Mesendoderm (in vitro differentiated cells): ENCODE measurements around the gene OXNAD1.

Source experiments
- DNase-seq: peaks from one replicate; pipeline ENCODE4 v3.0.0; 2013
- H2AK5ac ChIP-seq: 2 replicates; pipeline ENCODE4 v1.6.1; 2013; ENCODE audit warnings: low read length, inconsistent platforms
- H2BK120ac ChIP-seq: 2 replicates; pipeline ENCODE4 v1.6.1; 2013; ENCODE audit warnings: low read depth, mild to moderate bottlenecking, low read length, moderate library complexity, mixed read lengths
- H2BK15ac ChIP-seq: replicated peaks from 2 replicates; pipeline ENCODE4 v1.6.1; 2013; ENCODE audit warnings: low read depth, mild to moderate bottlenecking, moderate library complexity
- H2BK5ac ChIP-seq: 2 replicates; pipeline ENCODE4 v1.6.1; 2013; ENCODE audit warnings: low read length, inconsistent platforms
- H3K18ac ChIP-seq: 2 replicates; pipeline ENCODE4 v1.6.1; 2013; ENCODE audit warnings: mild to moderate bottlenecking, low read length, mixed read lengths
- H3K23ac ChIP-seq: one replicate; pipeline ENCODE4 v1.6.1; 2013; ENCODE audit warnings: low read length
- H3K27ac ChIP-seq: 2 replicates; pipeline ENCODE4 v1.5.1; 2013; ENCODE audit warnings: low read depth, mild to moderate bottlenecking, inconsistent platforms, low read length, moderate library complexity
- H3K27me3 ChIP-seq: 2 replicates; pipeline ENCODE4 v1.6.1; 2013; ENCODE audit warnings: low read length, control low read depth, mild to moderate bottlenecking, inconsistent platforms; ENCODE audit not compliant: insufficient read depth, poor library complexity
- H3K36me3 ChIP-seq: 2 replicates; pipeline ENCODE4 v1.6.1; 2013; ENCODE audit warnings: low read length, inconsistent platforms; ENCODE audit not compliant: control insufficient read depth, insufficient read depth
- H3K4ac ChIP-seq: one replicate; pipeline ENCODE4 v1.6.1; 2013; ENCODE audit warnings: low read depth, mild to moderate bottlenecking, low read length, moderate library complexity
- H3K4me1 ChIP-seq: 2 replicates; pipeline ENCODE4 v1.6.1; 2013; ENCODE audit warnings: low read depth, low read length, inconsistent platforms; ENCODE audit not compliant: control insufficient read depth
- H3K4me2 ChIP-seq: 2 replicates; pipeline ENCODE4 v1.6.1; 2013; ENCODE audit warnings: low read length
- H3K4me3 ChIP-seq: 2 replicates; pipeline ENCODE4 v1.5.1; 2013; ENCODE audit warnings: mild to moderate bottlenecking, low read length
- H3K56ac ChIP-seq: one replicate; pipeline ENCODE4 v1.6.1; 2013; ENCODE audit warnings: low read length
- H3K79me1 ChIP-seq: 2 replicates; pipeline ENCODE4 v1.6.1; 2013; ENCODE audit warnings: low read length, inconsistent platforms
- H3K79me2 ChIP-seq: 2 replicates; pipeline ENCODE4 v1.6.1; 2013; ENCODE audit warnings: mild to moderate bottlenecking, low read length; ENCODE audit not compliant: control insufficient read depth, insufficient read depth
- H3K9ac ChIP-seq: 2 replicates; pipeline ENCODE4 v1.6.1; 2013; ENCODE audit warnings: low read length, inconsistent platforms
- H4K5ac ChIP-seq: one replicate; pipeline ENCODE4 v1.6.1; 2013; ENCODE audit warnings: low read length
- H4K8ac ChIP-seq: one replicate; pipeline ENCODE4 v1.6.1; 2013; ENCODE audit warnings: low read depth, mild to moderate bottlenecking, control low read depth, low read length, moderate library complexity
- WGBS: extraction: QIAGEN DNeasy Blood & Tissue Kit; methylation state at CpG from one replicate; pipeline ENCODE4 v1.1.7; 2013; ENCODE audit warnings: low lambda C conversion rate, missing lambda C conversion rate; ENCODE audit not compliant: insufficient coverage; ENCODE audit errors: extremely low coverage; 5-methylcytosine and 5-hydroxymethylcytosine counted together

OXNAD1 gene

GRCh38 chr3:16289144-16289889 lies 24.3 kb downstream of the OXNAD1 start:
- H3K56ac ChIP-seq: no peak overlapping the region
- no peak overlapping the region for H3K23ac ChIP-seq
- DNase-seq: peak; percentile 47
- no peak overlapping the region for H3K9ac ChIP-seq
- no peak overlapping the region for H4K5ac ChIP-seq
- WGBS: no CpG with 5 or more reads among the region's 2 CpGs
- H3K27ac ChIP-seq: no peak overlapping the region
- no peaks in the 10 kb centered on the region for H3K79me2 ChIP-seq
- no peak overlapping the region for H2BK120ac ChIP-seq
- no peaks in the 10 kb centered on the region for H3K4me1 ChIP-seq
- H2AK5ac ChIP-seq: no peak overlapping the region
- H3K4ac ChIP-seq: no peak overlapping the region
- no peak overlapping the region for H4K8ac ChIP-seq
- H3K18ac ChIP-seq: no peak overlapping the region
- H3K4me3 ChIP-seq: no peak overlapping the region
- H2BK15ac ChIP-seq: no peak overlapping the region
- no peaks in the 10 kb centered on the region for H3K36me3 ChIP-seq
- no peak overlapping the region for H2BK5ac ChIP-seq
- no peaks in the 10 kb centered on the region for H3K79me1 ChIP-seq
- H3K27me3 ChIP-seq: no peaks in the 10 kb centered on the region
- H3K4me2 ChIP-seq: no peak overlapping the region

GRCh38 chr3:16290007-16290826 lies 25.2 kb downstream of the OXNAD1 start:
- Histone ChIP-seq H2BK15ac (no peak overlapping the region), H2BK5ac (no peak overlapping the region), H3K23ac (no peak overlapping the region), H4K8ac (no peak overlapping the region), H3K4me2 (no peak overlapping the region), H3K79me2 (no peaks in the 10 kb centered on the region), H3K36me3 (no peaks in the 10 kb centered on the region), H3K9ac (no peak overlapping the region), H3K27ac (no peak overlapping the region), H3K4me1 (no peaks in the 10 kb centered on the region), H3K56ac (no peak overlapping the region), H2BK120ac (no peak overlapping the region), H3K18ac (no peak overlapping the region), H4K5ac (no peak overlapping the region), H3K4ac (no peak overlapping the region), H3K4me3 (no peak overlapping the region), H3K27me3 (no peaks in the 10 kb centered on the region), H3K79me1 (no peaks in the 10 kb centered on the region), H2AK5ac (no peak overlapping the region)
- peak; percentile 44 for DNase-seq
- no CpG with 5 or more reads among the region's 3 CpGs for WGBS

GRCh38 chr3:16290827-16291196 lies 25.8 kb downstream of the OXNAD1 start:
- H4K5ac ChIP-seq: no peak overlapping the region
- no peaks in the 10 kb centered on the region for H3K79me2 ChIP-seq
- no peak for DNase-seq
- H3K9ac ChIP-seq: no peak overlapping the region
- H3K18ac ChIP-seq: no peak overlapping the region
- no peak overlapping the region for H3K56ac ChIP-seq
- no peaks in the 10 kb centered on the region for H3K4me1 ChIP-seq
- H2BK5ac ChIP-seq: no peak overlapping the region
- no peaks in the 10 kb centered on the region for H3K79me1 ChIP-seq
- no CpG with 5 or more reads among the region's 2 CpGs for WGBS
- no peak overlapping the region for H2AK5ac ChIP-seq
- no peak overlapping the region for H2BK15ac ChIP-seq
- H4K8ac ChIP-seq: no peak overlapping the region
- H3K4me2 ChIP-seq: no peak overlapping the region
- H3K27me3 ChIP-seq: no peaks in the 10 kb centered on the region
- no peak overlapping the region for H2BK120ac ChIP-seq
- H3K4me3 ChIP-seq: no peak overlapping the region
- no peak overlapping the region for H3K27ac ChIP-seq
- H3K36me3 ChIP-seq: no peaks in the 10 kb centered on the region
- H3K23ac ChIP-seq: no peak overlapping the region
- no peak overlapping the region for H3K4ac ChIP-seq

- no peak overlapping the region for H4K5ac ChIP-seq
- H3K27me3 ChIP-seq: no peaks in the 10 kb centered on the region
- no peak overlapping the region for H3K23ac ChIP-seq
- H2AK5ac ChIP-seq: no peak overlapping the region
- no peak overlapping the region for H2BK15ac ChIP-seq
- H3K4me2 ChIP-seq: no peak overlapping the region
- DNase-seq: no peak
- no peaks in the 10 kb centered on the region for H3K79me2 ChIP-seq
- H3K4me1 ChIP-seq: no peaks in the 10 kb centered on the region
- no peaks in the 10 kb centered on the region for H3K79me1 ChIP-seq
- no peak overlapping the region for H2BK120ac ChIP-seq
- no peak overlapping the region for H4K8ac ChIP-seq
- WGBS: no CpG with 5 or more reads among the region's 5 CpGs
- H3K27ac ChIP-seq: no peak overlapping the region
- no peak overlapping the region for H3K4ac ChIP-seq
- H3K4me3 ChIP-seq: no peak overlapping the region
- no peak overlapping the region for H3K9ac ChIP-seq
- no peak overlapping the region for H2BK5ac ChIP-seq
- no peak overlapping the region for H3K18ac ChIP-seq
- no peaks in the 10 kb centered on the region for H3K36me3 ChIP-seq
- H3K56ac ChIP-seq: no peak overlapping the region
These were observed 29.8 kb downstream of the OXNAD1 start for GRCh38 chr3:16294844-16295243.

- Histone ChIP-seq H3K79me2 (no peaks in the 10 kb centered on the region), H3K56ac (no peak overlapping the region), H3K27ac (no peak overlapping the region), H3K4ac (no peak overlapping the region), H3K27me3 (no peaks in the 10 kb centered on the region), H2BK5ac (no peak overlapping the region), H3K36me3 (no peaks in the 10 kb centered on the region), H3K79me1 (no peaks in the 10 kb centered on the region), H3K18ac (no peak overlapping the region), H2BK120ac (no peak overlapping the region), H3K4me1 (no peaks in the 10 kb centered on the region), H4K5ac (no peak overlapping the region), H3K4me3 (no peak overlapping the region), H2AK5ac (no peak overlapping the region), H4K8ac (no peak overlapping the region), H3K4me2 (no peak overlapping the region), H2BK15ac (no peak overlapping the region), H3K9ac (no peak overlapping the region), H3K23ac (no peak overlapping the region)
- no CpG with 5 or more reads among the region's 3 CpGs for WGBS
- no peak for DNase-seq
These were observed 30.4 kb downstream of the OXNAD1 start for GRCh38 chr3:16295298-16295890.
